Kidney (tissue), 14 donors: ENCODE data around the gene DLST. TPM values are rescaled to one million over a fixed set of nuclear protein-coding genes. Genes with fewer than 3 reads are reported as not detected.

Experiments used
- DNase-seq, 5 donors: peaks; one replicate each; pipeline ENCODE4 v3.0.0-alpha.2; 2013 to 2020
- FAIRE-seq: peaks from 2 replicates; lab custom pipeline; 2012; peaks lifted over from hg19 to GRCh38; lab: Jason Lieb, UNC
- H3K27ac ChIP-seq, 2 donors: one replicate each; pipeline ENCODE4 v1.7.0; 2013; ENCODE audit warnings: low read depth in 2 of 2, low read length in 2 of 2, inconsistent platforms in 1 of 2
- H3K27me3 ChIP-seq: one replicate; pipeline ENCODE4 v1.7.1; 2013; ENCODE audit warnings: low read length, inconsistent platforms; ENCODE audit not compliant: control insufficient read depth, insufficient read depth
- H3K36me3 ChIP-seq, 3 donors: one replicate each; pipeline versions ENCODE4 v1.7.0 to v1.7.1; 2013; ENCODE audit warnings: low read length in 3 of 3, control low read depth in 1 of 3, inconsistent platforms in 1 of 3; ENCODE audit not compliant: insufficient read depth in 3 of 3, control insufficient read depth in 2 of 3
- H3K4me1 ChIP-seq, 3 donors: one replicate each; pipeline versions ENCODE4 v1.7.0 to v1.7.1; 2013; ENCODE audit warnings: low read length in 3 of 3, inconsistent platforms in 1 of 3, low read depth in 1 of 3; ENCODE audit not compliant: control insufficient read depth in 2 of 3, insufficient read depth in 2 of 3
- H3K4me3 ChIP-seq, 3 donors: one replicate each; pipeline versions ENCODE4 v1.7.0 to v1.8.1; 2013; ENCODE audit warnings: low read length in 3 of 3, control low read depth in 1 of 3, inconsistent platforms in 1 of 3
- H3K9ac ChIP-seq, 3 donors: one replicate each; pipeline versions ENCODE4 v1.7.0 to v1.7.1; 2013; ENCODE audit warnings: low read length in 3 of 3, control low read depth in 1 of 3, inconsistent platforms in 1 of 3
- H3K9me3 ChIP-seq, 3 donors: one replicate each; pipeline versions ENCODE4 v1.7.0 to v1.7.1; 2013; ENCODE audit warnings: low read length in 3 of 3, control low read depth in 1 of 3, inconsistent platforms in 1 of 3; ENCODE audit not compliant: control insufficient read depth in 2 of 3, insufficient read depth in 1 of 3
- CTCF ChIP-seq: IDR thresholded peaks from 3 replicates; pipeline ENCODE4 v1.5.1; 2012; ENCODE audit warnings: mild to moderate bottlenecking, moderate library complexity, borderline replicate concordance; ENCODE audit not compliant: insufficient read depth; ENCODE audit errors: extremely low read depth
- intact Hi-C: fragments of 100-400 bp; cut with DNase I; formaldehyde crosslinking; loops from one replicate; pipeline ENCODE4 v1.11.1; 2022
- polyA plus RNA-seq: library from polyadenylated mRNA; stranded (reverse); fragments of 350-450 nt; fragmentation: Illumina TruSeq; extraction: RNeasy Lipid Tissue Mini Kit (QIAGEN cat#74804); gene quantifications from one replicate; pipeline ENCODE4 v1.2.3, GENCODE V29; 2014; ENCODE audit warnings: low read depth, low replicate concordance; ENCODE audit not compliant: insufficient read depth
- total RNA-seq: library from RNA; stranded (reverse); fragmentation: NEBNext Ultra II Directional; extraction: Animal tissue kit (Norgen Biotek cat#: 25700); gene quantifications from one replicate; pipeline ENCODE4 v1.2.1, GENCODE V29; 2021
- donor health status: control.
- donor health status: control.
- donor health status: control.
- donor health status: control.
- donor health status: control.
- donor health status: DM: yes; HTN: yes; CAD: no.
- donor health status: Normal renal cell carcinoma (clear cell type).

DLST gene
- total and polyA plus RNA-seq, 2 donors from 2014 or later: 98.6 to 112 TPM

- no peaks in the 10 kb centered on the region for H3K9me3 ChIP-seq
- TF ChIP-seq CTCF: no peak
- no peaks in the 10 kb centered on the region for H3K27me3 ChIP-seq
- no peaks in the 10 kb centered on the region for H3K36me3 ChIP-seq
- FAIRE-seq: no peak
- H3K27ac ChIP-seq: no peak overlapping the region
- H3K4me3 ChIP-seq: no peak overlapping the region
- H3K4me1 ChIP-seq: peaks cover 0 to 7% (median 0%) of the 10 kb centered on the region in 3 donors
- H3K9ac ChIP-seq: no peak overlapping the region
- intact Hi-C loops: no loop called here
- peak in 1 of 5 donors; percentile 40 for DNase-seq
Observed at GRCh38 chr14:74936151-74936550, 54.4 kb downstream of the DLST start.

- H3K9me3 ChIP-seq: no peaks in the 10 kb centered on the region
- no peak overlapping the region for H3K27ac ChIP-seq
- H3K4me3 ChIP-seq: no peak overlapping the region
- H3K9ac ChIP-seq: no peak overlapping the region
- no peaks in the 10 kb centered on the region for H3K27me3 ChIP-seq
- intact Hi-C loops: no loop called here
- H3K36me3 ChIP-seq: no peaks in the 10 kb centered on the region
- H3K4me1 ChIP-seq: peaks cover 0 to 12% (median 0%) of the 10 kb centered on the region in 3 donors
- no peak for FAIRE-seq
- no peak for TF ChIP-seq CTCF
- DNase-seq: no peak
Observed at GRCh38 chr14:74936731-74937130, 55.0 kb downstream of the DLST start.

GRCh38 chr14:74937171-74937570 is 55.5 kb downstream of the DLST start:
- no peaks in the 10 kb centered on the region for H3K9me3 ChIP-seq
- H3K9ac ChIP-seq: no peak overlapping the region
- H3K27me3 ChIP-seq: no peaks in the 10 kb centered on the region
- no peak for FAIRE-seq
- H3K4me3 ChIP-seq: no peak overlapping the region
- no peak for TF ChIP-seq CTCF
- no peaks in the 10 kb centered on the region for H3K36me3 ChIP-seq
- no peak overlapping the region for H3K27ac ChIP-seq
- H3K4me1 ChIP-seq: peaks cover 0 to 14% (median 0%) of the 10 kb centered on the region in 3 donors
- no peak for DNase-seq
- intact Hi-C loops: no loop called here
